H1 (cell line): Measurements from ENCODE around the gene PREX1. TPM values are rescaled to one million over a fixed set of nuclear protein-coding genes. Genes with fewer than 3 reads are reported as not detected.

Source experiments
- CTCF ChIA-PET: fragments of 300-600 bp; sonication (Branson Sonifier 250); formaldehyde crosslinking; loops from one replicate; lab custom pipeline; 2021; ENCODE audit not compliant: partially characterized antibody; lab: Charles Lee
- POLR2A ChIA-PET: fragments of 300-600 bp; sonication (Branson Sonifier 250); formaldehyde crosslinking; loops from one replicate; lab custom pipeline; 2021; ENCODE audit warnings: inconsistent platforms; ENCODE audit not compliant: partially characterized antibody; lab: Charles Lee
- DNase-seq, 2 experiments: peaks; one replicate each; pipeline versions ENCODE4 v3.0.0 to v3.0.0-alpha.2; 2010 to 2022; ENCODE audit warnings: low spot score in 2 of 2, low read depth in 1 of 2, mixed read lengths in 1 of 2
- FAIRE-seq: peaks from 2 replicates; lab custom pipeline; 2011; peaks lifted over from hg19 to GRCh38; lab: Jason Lieb, UNC
- H2AFZ ChIP-seq: 2 replicates; pipeline ENCODE4 v1.8.1; 2012; ENCODE audit warnings: low read length, inconsistent platforms
- H2AK5ac ChIP-seq: 2 replicates; pipeline ENCODE4 v1.6.1; 2013; ENCODE audit warnings: low read depth, low read length
- H2BK120ac ChIP-seq: replicated peaks from 2 replicates; pipeline ENCODE3; 2013; ENCODE audit warnings: low read depth, low read length, inconsistent platforms
- H2BK12ac ChIP-seq: 2 replicates; pipeline ENCODE4 v1.6.1; 2013; ENCODE audit warnings: low read depth, low read length
- H2BK15ac ChIP-seq: 2 replicates; pipeline ENCODE4 v1.6.1; 2013; ENCODE audit warnings: low read length
- H2BK20ac ChIP-seq: 2 replicates; pipeline ENCODE4 v1.6.1; 2013; ENCODE audit warnings: low read length
- H2BK5ac ChIP-seq: 2 replicates; pipeline ENCODE4 v1.6.1; 2013; ENCODE audit warnings: low read depth, low read length
- H3K14ac ChIP-seq: 2 replicates; pipeline ENCODE4 v1.6.1; 2013; ENCODE audit warnings: inconsistent platforms; ENCODE audit not compliant: insufficient read length
- H3K18ac ChIP-seq: 2 replicates; pipeline ENCODE4 v1.6.1; 2013; ENCODE audit warnings: low read length; ENCODE audit errors: extremely low read depth
- H3K23ac ChIP-seq: 2 replicates; pipeline ENCODE4 v1.6.1; 2013; ENCODE audit warnings: inconsistent platforms; ENCODE audit not compliant: insufficient read length
- H3K23me2 ChIP-seq: 2 replicates; pipeline ENCODE4 v1.6.1; 2013; ENCODE audit warnings: low read depth, low read length
- H3K27ac ChIP-seq: 2 replicates; pipeline ENCODE4 v1.6.1; 2011; ENCODE audit warnings: low read depth, low read length, inconsistent platforms
- H3K27me3 ChIP-seq, 4 experiments: replicated peaks in 1 of 4; 1 replicate in 1 of 4; 2 replicates in 3 of 4; pipeline versions ENCODE4 v1.6.1 to v1.8.1; 2011 to 2013; ENCODE audit warnings: low read length in 3 of 4, mild to moderate bottlenecking in 3 of 4, inconsistent platforms in 2 of 4, mixed read lengths in 2 of 4, moderate library complexity in 1 of 4; ENCODE audit not compliant: control insufficient read depth in 3 of 4, insufficient read depth in 3 of 4; ENCODE audit errors: extremely low read depth in 1 of 4
- H3K36me3 ChIP-seq, 4 experiments: 2 replicates each; pipeline versions ENCODE4 v1.6.1 to v1.8.1; 2011 to 2013; ENCODE audit warnings: mild to moderate bottlenecking in 4 of 4, low read length in 3 of 4, moderate library complexity in 2 of 4, control low read depth in 1 of 4, inconsistent platforms in 1 of 4; ENCODE audit not compliant: insufficient read depth in 4 of 4, control insufficient read depth in 2 of 4
- H3K4ac ChIP-seq: replicated peaks from 2 replicates; pipeline ENCODE3; 2013; ENCODE audit warnings: low read length, low read depth, mixed read lengths, inconsistent platforms; ENCODE audit not compliant: insufficient read length
- H3K4me1 ChIP-seq, 4 experiments: replicated peaks in 1 of 4; 1 replicate in 1 of 4; 2 replicates in 3 of 4; pipeline versions ENCODE4 v1.6.1 to v1.8.1; 2011 to 2013; ENCODE audit warnings: low read length in 3 of 4, inconsistent platforms in 2 of 4, mixed read lengths in 1 of 4; ENCODE audit not compliant: insufficient read depth in 4 of 4, control insufficient read depth in 3 of 4
- H3K4me2 ChIP-seq, 2 experiments: 2 replicates each; pipeline versions ENCODE4 v1.6.1 to v1.8.1; 2011 to 2013; ENCODE audit warnings: low read depth in 2 of 2, low read length in 2 of 2, control low read depth in 1 of 2, inconsistent platforms in 1 of 2, mild to moderate bottlenecking in 1 of 2; ENCODE audit not compliant: insufficient read depth in 1 of 2
- H3K4me3 ChIP-seq, 4 experiments: fragments of 200-600, 300-600 bp in 1 of 4; sonication (generic), shearing (Covaris generic), sonication (Bioruptor Twin) in 1 of 4; 2 replicates each; pipeline versions ENCODE4 v1.5.1 to v1.8.1; 2011 to 2016; ENCODE audit warnings: low read length in 4 of 4, low read depth in 3 of 4, control low read depth in 2 of 4, inconsistent platforms in 2 of 4, mild to moderate bottlenecking in 2 of 4, mixed read lengths in 1 of 4, moderate library complexity in 1 of 4; ENCODE audit not compliant: insufficient read depth in 2 of 4; ENCODE audit errors: extremely low read depth in 1 of 4
- H3K56ac ChIP-seq: replicated peaks from 2 replicates; pipeline ENCODE3; 2013; ENCODE audit warnings: low read depth, mild to moderate bottlenecking, mixed read lengths, low read length, inconsistent platforms; ENCODE audit not compliant: insufficient read length
- H3K79me1 ChIP-seq: 2 replicates; pipeline ENCODE4 v1.6.1; 2013; ENCODE audit warnings: low read depth, low read length, control low read depth
- H3K79me2 ChIP-seq, 2 experiments: 2 replicates each; pipeline versions ENCODE4 v1.6.1 to v1.8.1; 2012 to 2013; ENCODE audit warnings: low read length in 2 of 2, mild to moderate bottlenecking in 2 of 2, inconsistent platforms in 1 of 2; ENCODE audit not compliant: insufficient read depth in 2 of 2, control insufficient read depth in 1 of 2
- H3K9ac ChIP-seq, 4 experiments: replicated peaks in 1 of 4; 1 replicate in 1 of 4; 2 replicates in 3 of 4; pipeline versions ENCODE4 v1.6.1 to v1.8.1; 2011 to 2013; ENCODE audit warnings: low read depth in 3 of 4, low read length in 3 of 4, control low read depth in 2 of 4, mild to moderate bottlenecking in 2 of 4, moderate library complexity in 2 of 4, inconsistent platforms in 1 of 4; ENCODE audit errors: extremely low read depth in 1 of 4
- H3K9me3 ChIP-seq, 2 experiments: 2 replicates each; pipeline versions ENCODE4 v1.6.1 to v1.8.1; 2012 to 2013; ENCODE audit warnings: mild to moderate bottlenecking in 2 of 2, moderate library complexity in 2 of 2, control low read depth in 1 of 2, inconsistent platforms in 1 of 2, low read depth in 1 of 2, low read length in 1 of 2, mixed read lengths in 1 of 2; ENCODE audit not compliant: insufficient read depth in 2 of 2
- H4K20me1 ChIP-seq, 2 experiments: replicated peaks in 1 of 2; 2 replicates each; pipeline versions ENCODE3 to v1.8.1; 2011 to 2013; ENCODE audit warnings: inconsistent platforms in 2 of 2, low read length in 2 of 2, mild to moderate bottlenecking in 1 of 2; ENCODE audit not compliant: insufficient read depth in 2 of 2, control insufficient read depth in 1 of 2
- H4K5ac ChIP-seq: 2 replicates; pipeline ENCODE4 v1.6.1; 2013; ENCODE audit warnings: low read length, low read depth, mixed read lengths, inconsistent platforms; ENCODE audit not compliant: insufficient read length
- H4K8ac ChIP-seq: 2 replicates; pipeline ENCODE4 v1.8.0; 2013; ENCODE audit warnings: mild to moderate bottlenecking, moderate library complexity, low read length, inconsistent platforms; ENCODE audit not compliant: insufficient read depth; ENCODE audit errors: extremely low read depth
- H4K91ac ChIP-seq: replicated peaks from 2 replicates; pipeline ENCODE3; 2013; ENCODE audit warnings: low read length, mixed read lengths, inconsistent platforms; ENCODE audit not compliant: insufficient read length
- ASH2L ChIP-seq: fragments of 200-600, 300-600 bp; sonication (generic); IDR thresholded peaks from one replicate; pipeline ENCODE4 v1.7.1; 2017; ENCODE audit warnings: low read length
- BACH1 ChIP-seq: IDR thresholded peaks from 2 replicates; pipeline ENCODE4 v1.6.1; 2012; ENCODE audit warnings: low read length, improper control_type of control experiment
- CBX5 ChIP-seq: fragments of 300-800, 300-1000 bp; sonication (generic); IDR thresholded peaks from 2 replicates; pipeline ENCODE4 v1.7.1; 2016; ENCODE audit warnings: antibody characterized with exemption, low read length, low read depth
- EGR1 ChIP-seq: IDR thresholded peaks from 2 replicates; pipeline ENCODE4 v1.6.1; 2011; ENCODE audit warnings: low read depth, low read length, borderline replicate concordance
- EZH2 ChIP-seq: fragments of 200-600 bp; sonication (generic); IDR thresholded peaks from 2 replicates; pipeline ENCODE4 v1.7.1; 2012; ENCODE audit warnings: low read depth, mild to moderate bottlenecking, moderate library complexity, low read length, inconsistent platforms; ENCODE audit not compliant: severe bottlenecking
- MAFK ChIP-seq: IDR thresholded peaks from 2 replicates; pipeline ENCODE4 v1.6.1; 2012; ENCODE audit warnings: low read depth, mild to moderate bottlenecking, improper control_type of control experiment, low read length
- NRF1 ChIP-seq: IDR thresholded peaks from 2 replicates; pipeline ENCODE4 v1.6.1; 2011; ENCODE audit warnings: mild to moderate bottlenecking, low read depth, low read length, improper control_type of control experiment
- POLR2A ChIP-seq, 2 experiments: IDR thresholded peaks; 1 replicate in 1 of 2; 2 replicates in 1 of 2; pipeline ENCODE4 v1.6.1; 2011; ENCODE audit warnings: low read depth in 2 of 2, low read length in 2 of 2, mild to moderate bottlenecking in 2 of 2; ENCODE audit errors: control extremely low read depth in 1 of 2
- RAD21 ChIP-seq, 2 experiments: IDR thresholded peaks in 1 of 2; conservative IDR thresholded peaks in 1 of 2; 2 replicates each; pipeline ENCODE4 v1.6.1; 2011; ENCODE audit warnings: low read depth in 2 of 2, low read length in 2 of 2, improper control_type of control experiment in 1 of 2, inconsistent platforms in 1 of 2, mild to moderate bottlenecking in 1 of 2, moderate library complexity in 1 of 2
- SP2 ChIP-seq: IDR thresholded peaks from 2 replicates; pipeline ENCODE4 v1.6.1; 2012; ENCODE audit warnings: mild to moderate bottlenecking, low read length, inconsistent platforms
- TAF1 ChIP-seq: IDR thresholded peaks from 2 replicates; pipeline ENCODE4 v1.6.1; 2011; ENCODE audit warnings: mild to moderate bottlenecking, low read depth, low read length
- TCF12 ChIP-seq: IDR thresholded peaks from 2 replicates; pipeline ENCODE4 v1.6.1; 2011; ENCODE audit warnings: low read depth, mild to moderate bottlenecking, low read length
- TEAD4 ChIP-seq: IDR thresholded peaks from 2 replicates; pipeline ENCODE4 v1.6.1; 2012; ENCODE audit warnings: low read depth, low read length, inconsistent platforms, mixed read lengths
- WGBS, 2 experiments: shearing (Covaris generic) in 1 of 2; methylation state at CpG; one replicate each; pipeline versions ENCODE4 v1.1.6 to v1.1.7; 2013 to 2015; ENCODE audit warnings: low lambda C conversion rate in 2 of 2, mixed read lengths in 2 of 2, inconsistent platforms in 1 of 2, low coverage in 1 of 2, missing lambda C conversion rate in 1 of 2; ENCODE audit not compliant: insufficient replicate concordance in 2 of 2, insufficient coverage in 1 of 2, insufficient read length in 1 of 2; ENCODE audit errors: extremely low coverage in 1 of 2, missing lambda C conversion rate in 1 of 2; 5-methylcytosine and 5-hydroxymethylcytosine counted together
- polyA plus RNA-seq, 7 experiments: library from polyadenylated mRNA; depleted of rRNA in 3 of 7; stranded (reverse) in 5 of 7; unstranded in 2 of 7; fragments of >200 nt in 5 of 7; fragments of 200-250 nt in 2 of 7; gene quantifications; 1 replicate in 5 of 7; 2 replicates in 1 of 7; 4 replicates in 1 of 7; pipeline versions ENCODE4 v1.2.1 to v1.2.3, GENCODE V29; 2011 to 2013; ENCODE audit warnings: missing spikeins in 2 of 7, mixed read lengths in 2 of 7
- total RNA-seq: library from RNA; stranded (reverse); fragmentation: NEBNext Ultra II Directional; extraction: Animal tissue kit (Norgen Biotek cat#: 25700); gene quantifications from 2 replicates; pipeline ENCODE4 v1.2.1, GENCODE V29; 2021
- TF ChIP-seq, protein P1 (sequence below): IDR thresholded peaks from 2 replicates; pipeline ENCODE4 v1.6.1; 2012; ENCODE audit warnings: inconsistent platforms

The PREX1 gene
- total and polyA plus RNA-seq, 2 of the 8 experiments (the other 6 are each of a cell fraction or from before 2014, with no cell fraction given), result 10.7 to 12.8 TPM

DNA sequence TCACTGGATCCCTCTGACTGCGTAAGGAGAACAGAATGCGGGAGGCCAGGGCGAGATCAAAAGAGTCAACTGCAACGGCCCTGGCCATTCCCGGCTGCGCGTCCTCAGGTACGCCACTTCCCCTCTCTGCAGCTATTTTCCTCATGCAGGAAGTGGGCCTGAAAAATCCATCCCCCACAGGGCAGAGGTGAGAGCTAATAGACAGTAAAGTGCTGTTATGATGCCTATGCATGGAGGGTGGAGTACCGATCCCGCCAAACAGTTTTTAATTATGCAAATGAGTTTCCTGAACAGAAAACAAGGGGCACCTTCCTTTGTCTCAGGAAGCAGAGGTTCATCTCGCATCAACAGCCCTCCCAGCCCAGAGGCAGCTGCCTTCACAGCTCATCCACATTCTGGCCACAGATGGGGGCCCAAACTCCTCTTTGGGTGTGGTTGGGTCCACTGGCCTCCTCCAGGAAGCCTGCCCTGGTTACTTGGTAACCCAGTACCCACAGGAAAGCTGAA is 9.3 kb downstream of the PREX1 start:
- Histone ChIP-seq H2BK5ac (no peak overlapping the region), H2AFZ (no peak overlapping the region), H3K4me3 (no peak overlapping the region), H3K18ac (no peak overlapping the region), H2BK12ac (0 out of 2 replicates have a peak overlapping the region, but pooled peaks have one; percentile 46), H3K4ac (no peak overlapping the region), H4K20me1 (peaks cover 2 to 4% of the 10 kb centered on the region in 2 experiments), H3K14ac (no peak overlapping the region), H4K8ac (no peak overlapping the region), H2AK5ac (peak overlapping the region; percentile 85; the same call in 1 of the 2 replicates), H3K4me2 (no peak overlapping the region), H3K23me2 (0 out of 2 replicates have a peak, but pooled peaks cover 2% of the 10 kb centered on the region), H2BK120ac (no peak overlapping the region), H3K27me3 (no peaks in the 10 kb centered on the region), H3K79me2 (peaks cover 0 to 1% of the 10 kb centered on the region in 2 experiments; a peak in 1 of 4 replicates), H3K79me1 (no peaks in the 10 kb centered on the region; the same call in 1 of the 2 replicates), H2BK15ac (no peak overlapping the region), H3K27ac (no peak overlapping the region), H3K9me3 (no peaks in the 10 kb centered on the region), H3K9ac (no peak overlapping the region), H4K91ac (no peak overlapping the region), H3K56ac (no peak overlapping the region), H3K36me3 (no peaks in the 10 kb centered on the region), H3K4me1 (peaks cover 0 to 3% (median 3%) of the 10 kb centered on the region in 4 experiments; a peak in 4 of 7 replicates), H4K5ac (no peak overlapping the region), H2BK20ac (no peak overlapping the region; the same call in 1 of the 2 replicates), H3K23ac (no peak overlapping the region)
- TF ChIP-seq RAD21 (IDR thresholded peaks at IDR 0.05 in 1 of 2, conservative IDR thresholded peaks at IDR 0.05 in 1 of 2; ENCODE audit: low read depth in 2 of 2, low read length in 2 of 2) (no peak), EGR1 (no peak), SP2 (no peak), NRF1 (no peak), ASH2L (no peak), BACH1 (no peak), TAF1 (no peak), POLR2A (IDR thresholded peaks at IDR 0.05; ENCODE audit: control extremely low read depth in 1 of 2, low read depth in 2 of 2, low read length in 2 of 2) (no peak), CBX5 (no peak), TEAD4 (no peak), EZH2 (no peak), MAFK (no peak), TCF12 (no peak)
- TF ChIP-seq, protein P1, sequence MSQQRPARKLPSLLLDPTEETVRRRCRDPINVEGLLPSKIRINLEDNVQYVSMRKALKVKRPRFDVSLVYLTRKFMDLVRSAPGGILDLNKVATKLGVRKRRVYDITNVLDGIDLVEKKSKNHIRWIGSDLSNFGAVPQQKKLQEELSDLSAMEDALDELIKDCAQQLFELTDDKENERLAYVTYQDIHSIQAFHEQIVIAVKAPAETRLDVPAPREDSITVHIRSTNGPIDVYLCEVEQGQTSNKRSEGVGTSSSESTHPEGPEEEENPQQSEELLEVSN, result no peak
- POLR2A ChIA-PET, result interaction anchor here (0.7 to 1.1 kb wide), 2 partner anchors 10 to 1165 kb away, joined by 3 read pairs; no protein-coding TSS in a partner anchor
- FAIRE-seq (no peak), DNase-seq (no peak)
- CTCF ChIA-PET, result interaction anchor here (0.9 to 1.5 kb wide), 2 partner anchors 118 to 161 kb away, joined by 3 to 7 read pairs; no protein-coding TSS in a partner anchor
- 87% methylated on average over 10 of the region's 11 CpGs; no CpG with 5 or more reads in 1 of the 2 experiments for WGBS, 2 experiments
